GM19463 (cell line): ENCODE data around the gene SYT8.
"Not testable (repeated sequence)": the region's sequence is repeated elsewhere in the genome, so short reads cannot be mapped to it uniquely, and the experiment has no call there.

Experiments used
- ATAC-seq: cut with Tn5 transposase; IDR thresholded peaks from one replicate; pipeline ENCODE4 v1.9.1; 2021; ENCODE audit warnings: mild to moderate bottlenecking, moderate library complexity; ENCODE audit not compliant: unreplicated experiment

SYT8 gene

GRCh38 chr11:1883346-1884302 lies 48.8 kb downstream of the SYT8 start:
- ATAC-seq: no peak

GRCh38 chr11:1884303-1884700 lies 49.5 kb downstream of the SYT8 start:
- no peak for ATAC-seq

- ATAC-seq: not testable (repeated sequence)
Observed at GRCh38 chr11:1886551-1886950, 51.8 kb downstream of the SYT8 start.
